LNCaP clone FGC (cell line): ENCODE data around the gene CCDC106.

ENCODE experiments used
- DNase-seq: peaks from one replicate; pipeline ENCODE4 v3.0.0-alpha.2; 2011; ENCODE audit warnings: low read depth
- H3K4me3 ChIP-seq: 2 replicates; pipeline ENCODE4 v1.5.1; 2011; ENCODE audit warnings: mild to moderate bottlenecking, low read depth, low read length, control low read depth
- CTCF ChIP-seq: IDR thresholded peaks from 2 replicates; pipeline ENCODE4 v1.5.1; 2012; ENCODE audit warnings: mild to moderate bottlenecking; ENCODE audit not compliant: control insufficient read depth, insufficient read depth; ENCODE audit errors: extremely low read depth

Gene CCDC106

DNA sequence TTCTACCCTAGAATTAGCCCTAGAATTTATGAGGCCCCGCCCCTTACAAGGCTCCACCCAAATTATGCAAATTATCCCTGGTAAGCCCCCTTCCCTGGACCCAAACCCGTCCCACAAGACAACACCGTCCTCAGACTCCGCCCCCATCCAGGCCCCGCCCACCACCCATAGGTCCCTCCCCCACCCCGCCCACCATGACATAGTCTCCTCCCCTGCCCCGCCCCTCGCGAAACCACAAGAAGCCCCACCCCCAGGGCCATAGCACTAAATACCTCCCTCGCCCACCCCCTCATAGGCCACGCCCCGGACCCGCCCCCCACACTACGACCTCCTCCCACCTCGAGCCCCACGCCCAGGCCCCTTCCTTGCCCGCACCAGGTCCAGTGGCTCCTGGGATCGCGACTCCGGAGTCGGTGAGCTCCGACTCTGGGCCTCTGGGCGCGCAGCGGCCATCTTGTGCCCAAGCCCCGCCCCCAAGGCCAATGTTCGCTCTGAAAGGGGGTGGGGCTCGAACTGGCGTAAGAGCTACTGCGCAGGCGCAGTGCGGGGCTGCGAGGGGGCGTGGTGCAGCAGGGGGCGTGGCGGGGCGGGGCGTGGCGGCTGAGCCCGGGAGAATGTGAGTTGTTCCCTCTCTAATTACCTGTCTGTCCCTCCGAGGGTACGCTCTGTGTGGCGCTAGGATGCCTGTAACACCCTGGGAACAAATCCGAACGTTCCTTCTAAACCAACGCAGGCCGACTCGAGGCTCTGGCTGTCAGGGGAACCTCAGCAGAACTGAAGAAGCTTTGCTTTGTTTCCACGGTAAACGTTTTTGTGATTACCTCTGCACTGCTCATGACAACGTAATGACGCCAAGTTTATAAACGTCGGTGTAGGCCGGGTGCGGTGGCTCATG lies 23.7 kb upstream of the CCDC106 start, which contains the start of gene ZNF784:
Gene ZNF784 (minus strand): TSS at position 458 of the 895 bp plus-strand sequence. CDS start 5 bp downstream, at position 453.
- DNase-seq: peak; percentile 58
- H3K4me3 ChIP-seq: peak within 1 kb of the TSS; percentile 51
- TF ChIP-seq CTCF: no peak

GRCh38 chr19:55625004-55625326 lies 23.0 kb upstream of the CCDC106 start:
- peak overlapping the region; percentile 51 for H3K4me3 ChIP-seq
- no peak for TF ChIP-seq CTCF
- DNase-seq: no peak

- H3K4me3 ChIP-seq: no peak overlapping the region
- DNase-seq: no peak
- no peak for TF ChIP-seq CTCF
Observed at GRCh38 chr19:55626350-55626749, 21.7 kb upstream of the CCDC106 start.

DNA sequence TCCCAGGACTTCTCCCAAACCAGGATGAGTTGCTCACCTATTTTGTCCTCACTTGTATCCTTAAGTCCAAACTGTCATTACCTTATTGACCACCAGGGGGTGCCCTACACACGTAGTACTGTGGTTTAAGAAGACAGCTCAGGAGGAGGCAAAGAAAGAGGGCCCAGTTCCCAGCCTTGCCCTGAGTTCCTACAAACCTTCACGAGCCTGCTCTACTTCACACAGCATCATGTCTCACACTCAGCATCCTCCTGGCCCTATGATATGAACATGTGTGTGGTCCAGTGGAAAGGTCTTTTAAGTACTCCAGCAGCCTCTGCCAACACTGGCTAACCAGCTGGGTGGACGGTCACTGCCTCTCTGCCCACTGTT lies 15.6 kb upstream of the CCDC106 start:
- DNase-seq: peak; percentile 91
- H3K4me3 ChIP-seq: no peak overlapping the region
- TF ChIP-seq CTCF: peak; percentile 86

DNA sequence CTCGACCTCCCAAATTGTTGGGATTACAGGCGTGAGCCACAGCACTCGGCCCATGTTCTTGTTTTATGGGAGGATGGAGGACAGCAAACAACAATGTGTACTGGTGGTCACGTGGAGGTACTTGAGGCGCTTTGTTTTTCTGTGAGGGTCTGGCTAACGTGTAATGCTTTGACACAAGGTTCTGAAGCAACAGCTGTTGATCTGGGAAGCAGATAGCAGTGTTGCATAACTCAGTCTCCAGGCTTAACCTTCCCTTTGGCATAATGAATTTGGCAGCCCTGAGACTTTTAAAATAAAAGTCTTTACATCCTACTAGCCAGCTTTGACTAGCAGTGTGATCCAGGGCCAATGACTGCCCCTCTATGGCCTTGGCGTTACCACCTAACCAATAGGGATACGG lies 14.2 kb upstream of the CCDC106 start:
- H3K4me3 ChIP-seq: peak overlapping the region; percentile 100; the same call in 1 of the 2 replicates
- no peak for TF ChIP-seq CTCF
- no peak for DNase-seq

- peak overlapping the region; percentile 100 for H3K4me3 ChIP-seq
- TF ChIP-seq CTCF: no peak
- DNase-seq: no peak
Observed at GRCh38 chr19:55635334-55635717, 12.7 kb upstream of the CCDC106 start.
